GM06990 (cell line): ENCODE measurements around the gene CMKLR1.

Experiments used
- DNase-seq: peaks from one replicate; pipeline ENCODE4 v3.0.0-alpha.2; 2011; ENCODE audit not compliant: insufficient read length; ENCODE audit errors: extremely low read depth
- H3K27me3 ChIP-seq: replicated peaks from 2 replicates; pipeline ENCODE4 v1.6.0; 2011; ENCODE audit warnings: low read length; ENCODE audit not compliant: control insufficient read depth, insufficient read depth
- H3K36me3 ChIP-seq: 2 replicates; pipeline ENCODE4 v1.5.1; 2011; ENCODE audit warnings: low read length; ENCODE audit not compliant: control insufficient read depth, insufficient read depth
- H3K4me3 ChIP-seq: replicated peaks from 2 replicates; pipeline ENCODE4 v1.5.1; 2011; ENCODE audit warnings: low read depth, mild to moderate bottlenecking, control low read depth, low read length
- CTCF ChIP-seq: IDR thresholded peaks from 2 replicates; pipeline ENCODE4 v1.5.1; 2011; ENCODE audit warnings: low read length, control low read depth, mild to moderate bottlenecking, inconsistent platforms; ENCODE audit not compliant: insufficient read depth, poor library complexity, severe bottlenecking

Gene CMKLR1

GRCh38 chr12:108298761-108299275 lies 40.3 kb downstream of the CMKLR1 start:
- TF ChIP-seq CTCF = no peak

GRCh38 chr12:108297895-108298760 lies 41.0 kb downstream of the CMKLR1 start:
- no peaks in the 10 kb centered on the region for H3K36me3 ChIP-seq
- no peak for TF ChIP-seq CTCF
- peak; percentile 67 for DNase-seq
- no peak overlapping the region for H3K4me3 ChIP-seq
- no peaks in the 10 kb centered on the region for H3K27me3 ChIP-seq

More at GRCh38 chr12:108298761-108299275, 40.3 kb downstream of the CMKLR1 start:
- H3K36me3 ChIP-seq = no peaks in the 10 kb centered on the region
- H3K27me3 ChIP-seq = no peaks in the 10 kb centered on the region
- no peak for DNase-seq
- no peak overlapping the region for H3K4me3 ChIP-seq

GRCh38 chr12:108297424-108297823 lies 41.7 kb downstream of the CMKLR1 start:
- DNase-seq = no peak
- H3K4me3 ChIP-seq = no peak overlapping the region
- TF ChIP-seq CTCF = no peak
- no peaks in the 10 kb centered on the region for H3K36me3 ChIP-seq
- H3K27me3 ChIP-seq = no peaks in the 10 kb centered on the region

GRCh38 chr12:108296945-108297344 lies 42.2 kb downstream of the CMKLR1 start:
- TF ChIP-seq CTCF = no peak
- no peaks in the 10 kb centered on the region for H3K36me3 ChIP-seq
- no peak for DNase-seq
- no peak overlapping the region for H3K4me3 ChIP-seq
- H3K27me3 ChIP-seq = no peaks in the 10 kb centered on the region

GRCh38 chr12:108295641-108296040 lies 43.5 kb downstream of the CMKLR1 start:
- H3K4me3 ChIP-seq = no peak overlapping the region
- TF ChIP-seq CTCF = no peak
- H3K27me3 ChIP-seq = no peaks in the 10 kb centered on the region
- no peak for DNase-seq
- H3K36me3 ChIP-seq = no peaks in the 10 kb centered on the region
